GM21786 (cell line): ENCODE results near the gene PTPRD.

ENCODE experiments used
- ATAC-seq: cut with Tn5 transposase; IDR thresholded peaks from one replicate; pipeline ENCODE4 v1.9.1; 2021; ENCODE audit not compliant: unreplicated experiment

The PTPRD gene

DNA sequence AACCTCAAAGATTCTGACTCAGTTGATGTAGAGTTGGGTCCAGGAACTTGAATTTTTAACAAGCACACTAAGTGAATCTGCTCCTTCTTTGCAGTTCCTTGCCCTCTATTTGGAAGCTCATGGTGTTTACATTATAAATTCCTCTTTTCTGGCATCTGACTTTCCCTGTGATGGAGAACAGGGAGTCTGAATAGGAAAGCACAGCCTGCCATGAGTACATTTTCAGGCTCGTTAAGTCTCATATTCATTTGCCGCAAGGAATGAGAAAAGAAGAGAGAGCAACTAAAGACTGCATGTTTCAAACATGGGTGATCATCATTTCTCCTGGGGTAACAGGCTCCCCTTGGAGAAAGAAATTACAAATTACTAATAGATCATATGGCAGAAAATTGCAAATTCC is 2345.2 kb downstream of the PTPRD start:
- ATAC-seq: no peak

- no peak for ATAC-seq
Observed at GRCh38 chr9:8266861-8267260, 2345.9 kb downstream of the PTPRD start.

DNA sequence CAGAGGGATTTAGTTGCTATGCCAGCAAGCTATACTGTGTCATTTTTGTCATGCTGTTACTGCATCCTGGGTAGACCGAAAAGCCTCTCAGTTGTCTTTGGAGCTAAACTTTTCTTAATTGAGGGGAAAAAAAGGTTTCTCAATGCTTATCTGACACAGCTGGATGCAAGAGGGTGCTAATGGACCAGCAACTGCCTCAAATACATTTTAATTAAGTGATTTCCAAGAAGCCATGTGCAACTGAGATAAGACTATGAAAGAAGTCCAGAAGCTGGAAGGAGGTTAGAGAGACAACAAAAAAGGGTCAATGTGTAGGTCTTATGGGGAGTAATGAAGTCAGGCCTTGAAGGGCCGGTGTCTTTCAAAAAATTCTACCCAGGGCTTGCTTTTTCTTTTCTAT is 2347.5 kb downstream of the PTPRD start:
- no peak for ATAC-seq
